C4-2B (cell line): ENCODE results near the gene CHST13.

ENCODE experiments used
- CTCF ChIP-seq: fragments of 450-650 bp; conservative IDR thresholded peaks from 2 replicates; pipeline ENCODE4 v1.5.1; 2017; ENCODE audit warnings: mild to moderate bottlenecking
- ZFX ChIP-seq: fragments of 450-650 bp; IDR thresholded peaks from 2 replicates; pipeline ENCODE4 v1.6.1; 2017

- TF ChIP-seq CTCF: no peak
- TF ChIP-seq ZFX: no peak
These were observed 33.4 kb downstream of the CHST13 start for GRCh38 chr3:126557415-126557745.
